ENCODE measurements around the gene SLC37A4.
A peak's percentile ranks its signal among the peaks of the same experiment; 100 is the strongest.
"Not testable (repeated sequence)": the region's sequence is repeated elsewhere in the genome, so short reads cannot be mapped to it uniquely, and the experiment has no call there.

SLC37A4 gene

GRCh38 chr11:119041821-119042514 lies 11.3 kb upstream of the SLC37A4 start:
- DNase-seq, result no peak

- DNase-seq, result not testable (repeated sequence)
These were observed 8.8 kb upstream of the SLC37A4 start for GRCh38 chr11:119039471-119039870.

- no peak for DNase-seq
These were observed 8.2 kb upstream of the SLC37A4 start for GRCh38 chr11:119038884-119039283.

GRCh38 chr11:119034813-119035212 lies 4.1 kb upstream of the SLC37A4 start:
- DNase-seq, result no peak

- not testable (repeated sequence) for DNase-seq
These were observed 2.7 kb upstream of the SLC37A4 start for GRCh38 chr11:119033421-119033820.

- no peak for DNase-seq
These were observed 1.2 kb upstream of the SLC37A4 start for GRCh38 chr11:119031912-119032280.

- no peak for DNase-seq
These were observed 698 bp downstream of the SLC37A4 start for GRCh38 chr11:119030029-119030328.

GRCh38 chr11:119029340-119030028 lies 1.2 kb downstream of the SLC37A4 start:
- peak; percentile 5 for DNase-seq

GRCh38 chr11:119029069-119029339 lies 1.7 kb downstream of the SLC37A4 start:
- no peak for DNase-seq

GRCh38 chr11:119028346-119029068 lies 2.2 kb downstream of the SLC37A4 start:
- DNase-seq, result no peak

GRCh38 chr11:119027561-119028345 lies 2.9 kb downstream of the SLC37A4 start:
- DNase-seq, result no peak

GRCh38 chr11:119026970-119027369 lies 3.7 kb downstream of the SLC37A4 start:
- DNase-seq, result no peak

- DNase-seq, result no peak
These were observed 4.5 kb downstream of the SLC37A4 start for GRCh38 chr11:119025978-119026766.

- no peak for DNase-seq
These were observed 5.1 kb downstream of the SLC37A4 start for GRCh38 chr11:119025541-119025940.

GRCh38 chr11:119025099-119025473 lies 5.6 kb downstream of the SLC37A4 start:
- DNase-seq, result no peak

- no peak for DNase-seq
These were observed 6.1 kb downstream of the SLC37A4 start for GRCh38 chr11:119024430-119025098.

- no peak for DNase-seq
These were observed 6.9 kb downstream of the SLC37A4 start for GRCh38 chr11:119023741-119024140.

GRCh38 chr11:119021631-119022030 lies 9.0 kb downstream of the SLC37A4 start:
- no peak for DNase-seq

GRCh38 chr11:119019996-119020395 lies 10.7 kb downstream of the SLC37A4 start:
- DNase-seq, result no peak

GRCh38 chr11:119018074-119018938 lies 12.4 kb downstream of the SLC37A4 start, which contains the start of the genes RPS25 and TRAPPC4:
TSS of gene RPS25 (minus strand) at chr11:119018343. CDS start at chr11:119018284, 59 bp downstream.
TSS of gene TRAPPC4 (plus strand) at chr11:119018766. CDS start at chr11:119018796, 30 bp downstream.
- peak; percentile 95 for DNase-seq

- not testable (repeated sequence) for DNase-seq
These were observed 13.3 kb downstream of the SLC37A4 start for GRCh38 chr11:119017377-119017776.

Data from GDM1 (cell line).